ENCODE results near the gene CHRDL2. TPM values are rescaled to one million over a fixed set of nuclear protein-coding genes. Genes with fewer than 3 reads are reported as not detected.

CHRDL2 gene
- total RNA-seq, 1 experiment from 2014 or later: 0.39 TPM

GRCh38 chr11:74778581-74778980 is 47.4 kb upstream of the CHRDL2 start:
- Histone ChIP-seq H3K79me2 (ENCODE audit: insufficient read depth, low read length) (peaks cover 9% of the 10 kb centered on the region; the same call in 1 of the 2 replicates), H4K5ac (ENCODE audit: insufficient read length, low read depth, low read length) (no peak overlapping the region), H2BK5ac (ENCODE audit: insufficient read length, low read length) (no peak overlapping the region), H2BK12ac (ENCODE audit: insufficient read length, low read depth, low read length) (no peak overlapping the region), H4K20me1 (ENCODE audit: control insufficient read depth, insufficient read depth, insufficient read length) (no peaks in the 10 kb centered on the region), H3K14ac (ENCODE audit: insufficient read depth, low read length) (no peak overlapping the region), H2AFZ (ENCODE audit: low read length) (no peak overlapping the region), H3K27me3 (ENCODE audit: insufficient read depth, low read length) (no peaks in the 10 kb centered on the region), H4K91ac (ENCODE audit: insufficient read length, low read depth, low read length) (no peak overlapping the region), H3T11ph (ENCODE audit: low read length) (no peak overlapping the region), H4K8ac (replicated peaks; ENCODE audit: insufficient read length, low read depth, low read length) (no peak overlapping the region), H3K27ac (ENCODE audit: insufficient read length, low read depth, low read length) (no peak overlapping the region), H3K9ac (ENCODE audit: extremely low read depth, insufficient read length, low read length) (no peak overlapping the region), H3K4me1 (ENCODE audit: insufficient read depth, low read length) (no peaks in the 10 kb centered on the region), H2BK120ac (ENCODE audit: low read depth, low read length, poor library complexity, severe bottlenecking) (no peak overlapping the region), H2BK20ac (ENCODE audit: low read depth, low read length, poor library complexity, severe bottlenecking) (no peak overlapping the region), H3K4ac (ENCODE audit: low read depth, low read length) (no peak overlapping the region), H3K9me3 (ENCODE audit: control insufficient read depth, low read depth, low read length) (no peaks in the 10 kb centered on the region), H2BK15ac (ENCODE audit: low read depth, low read length) (no peak overlapping the region), H3K79me1 (ENCODE audit: insufficient read depth, low read depth, low read length, poor library complexity, severe bottlenecking) (peaks cover 6% of the 10 kb centered on the region), H3K23me2 (ENCODE audit: insufficient read length, low read depth, low read length, poor library complexity, severe bottlenecking) (no peaks in the 10 kb centered on the region), H3K18ac (ENCODE audit: insufficient read length, low read depth, low read length) (no peak overlapping the region), H2AK5ac (ENCODE audit: insufficient read length, low read length) (no peak overlapping the region), H3K56ac (ENCODE audit: insufficient read length, low read depth, low read length) (no peak overlapping the region), H3K4me2 (ENCODE audit: insufficient read depth, insufficient read length, low read length) (no peak overlapping the region), H3K23ac (ENCODE audit: insufficient read length, low read depth, low read length) (no peak overlapping the region)
- no peak for DNase-seq
- TF ChIP-seq, protein P1, sequence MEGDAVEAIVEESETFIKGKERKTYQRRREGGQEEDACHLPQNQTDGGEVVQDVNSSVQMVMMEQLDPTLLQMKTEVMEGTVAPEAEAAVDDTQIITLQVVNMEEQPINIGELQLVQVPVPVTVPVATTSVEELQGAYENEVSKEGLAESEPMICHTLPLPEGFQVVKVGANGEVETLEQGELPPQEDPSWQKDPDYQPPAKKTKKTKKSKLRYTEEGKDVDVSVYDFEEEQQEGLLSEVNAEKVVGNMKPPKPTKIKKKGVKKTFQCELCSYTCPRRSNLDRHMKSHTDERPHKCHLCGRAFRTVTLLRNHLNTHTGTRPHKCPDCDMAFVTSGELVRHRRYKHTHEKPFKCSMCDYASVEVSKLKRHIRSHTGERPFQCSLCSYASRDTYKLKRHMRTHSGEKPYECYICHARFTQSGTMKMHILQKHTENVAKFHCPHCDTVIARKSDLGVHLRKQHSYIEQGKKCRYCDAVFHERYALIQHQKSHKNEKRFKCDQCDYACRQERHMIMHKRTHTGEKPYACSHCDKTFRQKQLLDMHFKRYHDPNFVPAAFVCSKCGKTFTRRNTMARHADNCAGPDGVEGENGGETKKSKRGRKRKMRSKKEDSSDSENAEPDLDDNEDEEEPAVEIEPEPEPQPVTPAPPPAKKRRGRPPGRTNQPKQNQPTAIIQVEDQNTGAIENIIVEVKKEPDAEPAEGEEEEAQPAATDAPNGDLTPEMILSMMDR (conservative IDR thresholded peaks at IDR 0.05): no peak
- Mint-ChIP-seq H3K9me3 (no peaks in the 10 kb centered on the region), H3K4me1 (no peaks in the 10 kb centered on the region), H3K4me3 (no peak overlapping the region), H3K27ac (no peak overlapping the region), H3K27me3 (ENCODE audit: low read depth) (no peaks in the 10 kb centered on the region), H3K36me3 (ENCODE audit: insufficient read depth in 1 of 3, low read depth in 3 of 3) (no peaks in the 10 kb centered on the region)
- no CpG with 5 or more reads among the region's 6 CpGs for WGBS (ENCODE audit: extremely low coverage, insufficient read length, low lambda C conversion rate)
